ENCODE data around the gene PRPS1.
"Not testable (repeated sequence)": the region's sequence is repeated elsewhere in the genome, so short reads cannot be mapped to it uniquely, and the experiment has no call there.

PRPS1 gene

DNA sequence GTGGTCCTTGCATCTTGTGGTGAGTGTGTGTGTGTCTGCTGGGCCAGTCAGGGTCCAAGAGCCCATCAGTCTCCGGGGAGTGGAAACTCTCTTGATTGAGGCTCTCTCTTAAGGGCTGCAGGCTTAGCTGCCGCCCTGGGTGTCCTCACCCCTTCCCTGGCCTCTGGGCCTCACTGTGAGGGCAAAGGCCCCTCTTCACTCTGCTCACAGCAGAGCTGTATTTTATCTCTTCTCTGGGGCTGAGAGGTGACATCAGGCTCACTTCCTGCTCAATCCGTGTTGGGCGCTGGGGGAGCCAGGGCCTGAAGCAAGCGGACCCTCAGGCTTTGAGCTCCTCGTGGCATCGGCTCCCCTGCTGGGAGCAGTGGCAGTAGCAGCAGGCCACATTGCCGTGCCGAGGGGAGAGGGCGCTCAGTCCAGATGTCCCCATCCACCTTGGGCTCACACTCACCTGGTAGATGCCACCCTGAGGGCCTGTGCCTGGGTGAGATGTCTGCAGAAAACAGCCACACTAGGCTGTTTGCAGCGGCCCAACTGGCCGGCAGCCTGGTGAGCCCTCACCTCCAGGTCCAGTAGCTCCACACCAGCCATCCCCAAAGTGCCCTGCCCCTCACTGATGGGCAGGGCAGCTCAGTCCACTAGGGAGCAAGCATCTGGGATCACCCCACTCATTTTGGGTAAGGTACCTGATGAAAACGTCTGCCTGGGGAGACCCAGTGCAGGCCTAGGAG lies 24.7 kb upstream of the PRPS1 start:
- TF ChIP-seq, protein P1, sequence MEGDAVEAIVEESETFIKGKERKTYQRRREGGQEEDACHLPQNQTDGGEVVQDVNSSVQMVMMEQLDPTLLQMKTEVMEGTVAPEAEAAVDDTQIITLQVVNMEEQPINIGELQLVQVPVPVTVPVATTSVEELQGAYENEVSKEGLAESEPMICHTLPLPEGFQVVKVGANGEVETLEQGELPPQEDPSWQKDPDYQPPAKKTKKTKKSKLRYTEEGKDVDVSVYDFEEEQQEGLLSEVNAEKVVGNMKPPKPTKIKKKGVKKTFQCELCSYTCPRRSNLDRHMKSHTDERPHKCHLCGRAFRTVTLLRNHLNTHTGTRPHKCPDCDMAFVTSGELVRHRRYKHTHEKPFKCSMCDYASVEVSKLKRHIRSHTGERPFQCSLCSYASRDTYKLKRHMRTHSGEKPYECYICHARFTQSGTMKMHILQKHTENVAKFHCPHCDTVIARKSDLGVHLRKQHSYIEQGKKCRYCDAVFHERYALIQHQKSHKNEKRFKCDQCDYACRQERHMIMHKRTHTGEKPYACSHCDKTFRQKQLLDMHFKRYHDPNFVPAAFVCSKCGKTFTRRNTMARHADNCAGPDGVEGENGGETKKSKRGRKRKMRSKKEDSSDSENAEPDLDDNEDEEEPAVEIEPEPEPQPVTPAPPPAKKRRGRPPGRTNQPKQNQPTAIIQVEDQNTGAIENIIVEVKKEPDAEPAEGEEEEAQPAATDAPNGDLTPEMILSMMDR (IDR thresholded peaks at IDR 0.05; ENCODE audit: borderline replicate concordance, control extremely low read depth, extremely low read depth, insufficient read depth, missing control alignments), result no peak
- no peak for DNase-seq (ENCODE audit: low spot score)
- in situ Hi-C loops (cut with MboI; ENCODE audit: low sequenced_read_pairs, unreplicated experiment), result no loop called here

DNA sequence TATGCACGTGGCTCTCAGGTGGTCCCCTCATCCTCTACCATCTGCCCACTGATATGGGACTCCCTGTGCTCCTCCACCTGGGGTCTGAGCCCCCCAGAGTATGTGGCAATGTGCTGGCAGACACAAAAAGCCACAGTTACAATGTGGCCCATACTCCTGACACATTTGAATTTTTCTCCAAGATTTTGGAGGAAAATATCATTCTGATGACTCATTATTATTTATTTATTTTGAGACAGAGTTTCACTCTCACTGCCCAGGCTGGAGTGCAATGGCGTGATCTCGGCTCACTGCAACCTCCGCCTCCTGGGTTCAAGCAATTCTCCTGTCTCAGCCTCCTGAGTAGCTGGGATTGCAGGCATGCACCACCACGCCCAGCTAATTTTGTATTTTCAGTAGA lies 19.2 kb upstream of the PRPS1 start:
- DNase-seq (ENCODE audit: low spot score); in situ Hi-C loops (cut with MboI; ENCODE audit: low sequenced_read_pairs, unreplicated experiment): not testable (repeated sequence)

DNA sequence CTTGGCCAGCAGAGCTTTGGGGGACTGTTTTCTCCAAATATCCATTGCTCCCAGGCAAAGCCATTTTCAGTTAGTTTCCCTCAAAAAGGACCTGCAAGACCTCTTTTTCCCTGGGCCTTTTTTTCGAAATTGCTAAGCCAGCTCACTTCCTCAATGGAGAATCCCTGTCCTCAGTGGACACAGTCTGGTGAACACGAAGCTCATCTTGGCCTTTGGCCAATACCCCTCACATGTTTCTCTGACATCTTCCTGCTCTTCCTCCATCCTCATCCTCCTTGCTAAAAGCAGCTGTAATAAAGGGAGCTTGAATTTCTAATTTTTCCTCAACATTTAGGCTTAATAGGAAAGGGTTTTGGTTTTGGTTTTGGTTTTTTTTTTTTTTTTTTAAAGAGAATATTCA lies 17.6 kb upstream of the PRPS1 start:
- TF ChIP-seq, protein P1 (IDR thresholded peaks at IDR 0.05; ENCODE audit: borderline replicate concordance, control extremely low read depth, extremely low read depth, insufficient read depth, missing control alignments), result no peak
- no peak for DNase-seq (ENCODE audit: low spot score)
- in situ Hi-C loops (cut with MboI; ENCODE audit: low sequenced_read_pairs, unreplicated experiment), result no loop called here

DNA sequence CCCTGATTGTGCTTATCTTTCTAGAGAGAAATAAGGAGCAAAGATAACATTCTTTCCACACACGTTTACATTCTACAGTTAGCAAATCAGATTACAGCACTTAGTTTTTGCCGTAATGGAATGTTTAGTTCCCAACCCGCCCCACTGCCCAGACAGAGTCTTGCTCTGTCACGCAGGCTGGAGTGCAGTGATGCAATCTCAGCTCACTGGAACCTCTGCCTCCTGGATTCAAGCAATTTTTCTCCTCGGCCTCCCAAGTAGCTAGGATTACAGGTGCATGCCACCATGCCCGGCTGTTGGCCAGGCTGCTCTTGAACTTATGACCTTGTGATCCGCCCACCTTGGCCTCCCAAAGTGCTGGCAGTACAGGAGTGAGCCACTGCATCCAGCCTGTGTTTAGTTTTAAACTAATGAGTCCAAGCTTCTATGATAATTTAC lies 8.4 kb upstream of the PRPS1 start:
- in situ Hi-C loops (cut with MboI; ENCODE audit: low sequenced_read_pairs, unreplicated experiment), result no loop called here
- DNase-seq (ENCODE audit: low spot score), result no peak

DNA sequence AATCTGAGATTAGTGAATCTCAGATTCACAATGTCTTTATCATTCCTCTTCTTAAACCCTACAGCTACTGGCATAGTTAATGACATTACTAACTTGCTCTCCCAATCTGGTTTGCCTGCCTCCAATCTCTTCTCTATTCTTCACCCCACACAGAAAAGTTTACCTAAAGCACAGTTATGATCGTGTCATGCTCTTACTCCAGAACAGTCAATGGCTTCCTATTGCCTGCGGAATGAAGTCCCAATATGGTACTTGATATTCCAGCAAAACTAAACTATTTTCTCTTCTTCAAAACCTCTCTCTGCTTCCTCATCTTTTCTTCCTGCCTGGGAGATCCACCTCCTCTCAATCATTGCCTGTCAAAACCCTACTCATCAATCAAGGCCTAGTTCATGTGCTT lies 3.4 kb upstream of the PRPS1 start:
- TF ChIP-seq, protein P1 (IDR thresholded peaks at IDR 0.05; ENCODE audit: borderline replicate concordance, control extremely low read depth, extremely low read depth, insufficient read depth, missing control alignments), result no peak
- in situ Hi-C loops (cut with MboI; ENCODE audit: low sequenced_read_pairs, unreplicated experiment), result no loop called here
- no peak for DNase-seq (ENCODE audit: low spot score)

More for the DNA sequence above, 8.4 kb upstream of the PRPS1 start:
- TF ChIP-seq, protein P1 (IDR thresholded peaks at IDR 0.05; ENCODE audit: borderline replicate concordance, control extremely low read depth, extremely low read depth, insufficient read depth, missing control alignments), result no peak

DNA sequence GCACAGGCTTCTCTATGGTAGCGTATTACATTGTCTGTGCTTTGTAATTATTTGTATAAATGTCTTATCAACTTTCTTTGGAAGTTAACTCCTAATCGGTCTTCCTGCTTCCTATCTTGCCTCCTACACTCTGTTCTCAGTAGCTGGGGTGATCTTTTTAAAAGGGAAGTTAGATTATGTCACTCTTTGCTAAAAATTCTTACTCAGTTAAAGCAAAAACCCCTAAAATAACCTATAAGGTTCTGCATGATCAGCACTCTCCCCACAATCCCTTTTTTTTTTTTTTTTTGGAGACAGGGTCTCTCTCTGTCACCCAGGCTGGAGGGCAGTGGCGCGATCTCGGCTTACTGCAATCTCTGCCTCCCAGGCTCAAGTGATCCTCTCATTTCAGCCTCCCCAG lies 2.6 kb upstream of the PRPS1 start:
- DNase-seq (ENCODE audit: low spot score), result no peak

DNA sequence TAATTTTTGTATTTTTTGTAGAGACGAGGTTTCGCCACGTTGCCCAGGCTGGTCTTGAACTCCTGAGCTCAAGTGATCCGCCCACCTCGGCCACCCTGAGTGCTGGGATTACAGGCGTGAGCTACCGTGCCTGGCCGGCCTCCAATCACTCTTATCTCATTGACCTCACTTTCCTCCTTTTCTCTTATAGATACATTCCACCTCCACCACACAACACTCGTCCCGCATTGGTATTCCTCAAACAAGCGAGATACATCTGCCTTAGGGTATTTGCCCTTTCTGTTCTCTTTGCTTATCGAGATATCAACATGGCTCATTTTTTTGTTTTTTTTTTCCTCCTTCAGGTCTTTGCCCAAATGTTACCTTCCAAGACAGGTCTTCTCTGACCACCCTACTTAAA lies 1.8 kb upstream of the PRPS1 start:
- DNase-seq (ENCODE audit: low spot score), result no peak
- TF ChIP-seq, protein P1 (IDR thresholded peaks at IDR 0.05; ENCODE audit: borderline replicate concordance, control extremely low read depth, extremely low read depth, insufficient read depth, missing control alignments), result no peak
- in situ Hi-C loops (cut with MboI; ENCODE audit: low sequenced_read_pairs, unreplicated experiment), result no loop called here

More for the DNA sequence above, 2.6 kb upstream of the PRPS1 start:
- in situ Hi-C loops (cut with MboI; ENCODE audit: low sequenced_read_pairs, unreplicated experiment), result no loop called here
- TF ChIP-seq, protein P1 (IDR thresholded peaks at IDR 0.05; ENCODE audit: borderline replicate concordance, control extremely low read depth, extremely low read depth, insufficient read depth, missing control alignments), result no peak

Measured in GM13976 (cell line).